Large intestine (tissue), 3 donors: ENCODE measurements around the gene DTNB. TPM values are rescaled to one million over a fixed set of nuclear protein-coding genes. Genes with fewer than 3 reads are reported as not detected.

Experiments
- DNase-seq, 2 donors: peaks; one replicate each; pipeline versions ENCODE4 v3.0.0 to v3.0.0-alpha.2; 2013
- H3K27ac ChIP-seq: one replicate; pipeline ENCODE4 v1.5.1; 2013; ENCODE audit warnings: low read length
- H3K27me3 ChIP-seq: 2 replicates; pipeline ENCODE4 v1.6.1; 2013; ENCODE audit warnings: low read length; ENCODE audit not compliant: control insufficient read depth, insufficient read depth
- H3K36me3 ChIP-seq: 2 replicates; pipeline ENCODE4 v1.6.1; 2013; ENCODE audit warnings: low read length; ENCODE audit not compliant: control insufficient read depth, insufficient read depth
- H3K4me1 ChIP-seq: one replicate; pipeline ENCODE4 v1.6.1; 2013; ENCODE audit warnings: low read length; ENCODE audit not compliant: control insufficient read depth, insufficient read depth
- H3K4me3 ChIP-seq: one replicate; pipeline ENCODE4 v1.5.1; 2013; ENCODE audit warnings: low read length
- H3K9me3 ChIP-seq: one replicate; pipeline ENCODE4 v1.6.1; 2013; ENCODE audit warnings: mild to moderate bottlenecking, low read depth, low read length, moderate library complexity; ENCODE audit not compliant: control insufficient read depth
- WGBS: methylation state at CpG from one replicate; pipeline ENCODE4 v1.1.5; 2013; ENCODE audit warnings: low lambda C conversion rate; ENCODE audit not compliant: insufficient coverage; 5-methylcytosine and 5-hydroxymethylcytosine counted together
- polyA plus RNA-seq: library from polyadenylated mRNA; unstranded; fragments of 120-200 nt; gene quantifications from one replicate; pipeline ENCODE4 v1.2.1, GENCODE V29; 2013

Gene DTNB
- polyA plus RNA-seq, 1 donor, result 6.8 TPM

DNA sequence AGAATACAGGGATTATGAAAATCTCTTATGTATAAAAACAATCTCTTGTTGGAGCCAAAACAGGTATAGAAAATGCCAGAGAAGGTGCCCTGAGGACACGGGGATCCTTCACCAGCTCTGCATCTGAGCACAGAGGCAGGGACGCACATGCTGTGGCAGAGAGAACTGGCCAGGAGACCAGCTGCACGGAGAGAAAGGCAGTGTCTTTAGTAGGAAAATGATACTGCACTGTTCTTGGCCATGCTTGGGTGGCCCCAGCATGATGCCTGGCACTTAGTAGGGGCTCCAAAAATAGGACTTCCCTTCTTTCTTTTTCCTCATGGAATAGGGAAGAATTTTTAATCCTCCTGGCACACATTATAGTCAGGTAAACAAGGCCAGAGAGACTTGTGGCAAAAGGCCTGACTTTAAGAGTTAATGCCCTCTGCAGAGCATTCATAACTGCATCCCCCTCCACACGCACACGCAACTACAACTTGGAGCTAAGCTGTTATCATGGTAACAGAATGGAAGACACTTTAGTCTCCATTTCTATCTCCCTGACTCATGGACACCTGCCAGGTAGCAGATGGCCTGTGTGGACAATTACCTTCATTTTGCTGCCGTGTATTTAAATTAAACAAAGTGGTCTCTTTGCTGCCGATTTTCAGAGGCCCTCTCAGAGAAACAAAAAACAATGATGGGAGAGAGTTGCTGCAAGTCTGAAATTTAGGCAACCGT, 271.9 kb downstream of the DTNB start:
- H3K36me3 ChIP-seq, result no peaks in the 10 kb centered on the region
- 80% methylated on average over 1 of the region's 8 CpGs for whole genome bisulfite sequencing
- H3K4me1 ChIP-seq, result no peaks in the 10 kb centered on the region
- H3K27me3 ChIP-seq, result no peaks in the 10 kb centered on the region
- H3K27ac ChIP-seq, result no peak overlapping the region
- H3K4me3 ChIP-seq, result no peak overlapping the region
- no peak for DNase-seq
- no peaks in the 10 kb centered on the region for H3K9me3 ChIP-seq

DNA sequence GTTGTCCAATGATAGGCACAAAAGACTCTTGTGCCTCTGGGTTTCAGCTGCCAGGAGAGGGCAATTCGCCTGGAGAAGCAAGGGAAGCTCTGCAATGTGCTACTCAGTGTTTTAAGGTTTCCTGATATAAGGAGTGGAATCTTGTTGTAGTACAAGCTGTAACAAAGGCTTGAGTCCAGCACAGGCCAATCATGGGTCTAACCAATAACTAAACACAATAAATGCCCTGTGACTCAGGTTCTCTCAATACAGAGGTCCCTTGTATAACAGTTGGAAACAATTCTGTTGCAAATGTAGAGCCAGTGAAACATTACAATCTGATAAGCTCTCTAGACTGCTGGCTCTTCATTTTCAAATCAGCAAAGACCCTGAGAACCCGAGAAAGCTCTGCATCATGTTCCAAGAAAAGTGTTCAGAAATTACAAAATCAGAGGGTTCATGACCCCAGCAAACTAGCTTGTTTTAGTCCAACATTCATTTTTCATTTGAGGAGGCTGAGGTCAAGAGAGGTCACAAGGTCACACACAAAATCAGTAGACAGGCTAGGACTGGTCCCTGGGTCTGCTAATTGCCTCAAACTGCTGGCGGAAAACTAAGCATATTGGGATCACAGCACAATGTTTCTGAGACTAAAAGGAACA, 272.7 kb downstream of the DTNB start:
- no peaks in the 10 kb centered on the region for H3K36me3 ChIP-seq
- no peaks in the 10 kb centered on the region for H3K9me3 ChIP-seq
- H3K27me3 ChIP-seq, result no peaks in the 10 kb centered on the region
- no peaks in the 10 kb centered on the region for H3K4me1 ChIP-seq
- no peak for DNase-seq
- peak overlapping the region; percentile 18 for H3K27ac ChIP-seq
- no peak overlapping the region for H3K4me3 ChIP-seq
- no CpG with 5 or more reads among the region's 3 CpGs for WGBS

DNA sequence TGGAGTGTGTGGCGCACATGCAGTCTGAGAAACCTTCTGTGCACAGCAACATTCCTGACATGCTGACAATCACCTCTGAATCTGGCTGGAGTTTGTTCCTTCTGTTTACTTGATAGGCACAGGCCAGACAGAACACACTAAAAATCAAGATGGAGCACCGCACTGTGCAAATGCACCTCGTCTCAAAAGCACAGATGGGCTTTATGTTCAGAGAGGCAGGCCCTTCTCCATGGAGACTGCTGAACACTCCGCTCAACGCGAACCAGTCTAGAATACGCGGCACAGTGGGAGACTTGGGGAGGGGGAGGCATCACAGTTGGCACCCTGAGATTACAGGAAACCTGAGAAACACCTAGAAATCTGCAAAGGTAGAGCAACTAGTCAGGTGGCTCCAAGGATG, 273.2 kb downstream of the DTNB start:
- Histone ChIP-seq H3K4me1 (no peaks in the 10 kb centered on the region), H3K27ac (peak overlapping the region; percentile 18), H3K36me3 (no peaks in the 10 kb centered on the region), H3K4me3 (no peak overlapping the region), H3K9me3 (no peaks in the 10 kb centered on the region), H3K27me3 (no peaks in the 10 kb centered on the region)
- no CpG with 5 or more reads among the region's 8 CpGs for WGBS
- DNase-seq, result no peak

- no peaks in the 10 kb centered on the region for H3K4me1 ChIP-seq
- no peak overlapping the region for H3K4me3 ChIP-seq
- H3K27me3 ChIP-seq, result no peaks in the 10 kb centered on the region
- 100% methylated on average over 1 of the region's 4 CpGs for WGBS
- no peaks in the 10 kb centered on the region for H3K9me3 ChIP-seq
- H3K27ac ChIP-seq, result no peak overlapping the region
- no peak for DNase-seq
- no peaks in the 10 kb centered on the region for H3K36me3 ChIP-seq
Measured at GRCh38 chr2:25398534-25398933, 274.8 kb downstream of the DTNB start.

- H3K9me3 ChIP-seq, result no peaks in the 10 kb centered on the region
- H3K27me3 ChIP-seq, result no peaks in the 10 kb centered on the region
Measured at GRCh38 chr2:25397777-25398176, 275.6 kb downstream of the DTNB start.

GRCh38 chr2:25389161-25389560, 284.2 kb downstream of the DTNB start:
- Histone ChIP-seq H3K27ac (no peak overlapping the region), H3K9me3 (no peaks in the 10 kb centered on the region), H3K4me3 (no peak overlapping the region), H3K27me3 (no peaks in the 10 kb centered on the region), H3K4me1 (no peaks in the 10 kb centered on the region), H3K36me3 (peaks cover 2% of the 10 kb centered on the region)
- 92% methylated on average over 1 of the region's 9 CpGs for WGBS
- DNase-seq, result no peak

More at GRCh38 chr2:25397777-25398176, 275.6 kb downstream of the DTNB start:
- no peak for DNase-seq
- no peak overlapping the region for H3K4me3 ChIP-seq
- no peak overlapping the region for H3K27ac ChIP-seq
- no CpG with 5 or more reads among the region's 4 CpGs for WGBS
- H3K36me3 ChIP-seq, result no peaks in the 10 kb centered on the region
- H3K4me1 ChIP-seq, result no peaks in the 10 kb centered on the region

DNA sequence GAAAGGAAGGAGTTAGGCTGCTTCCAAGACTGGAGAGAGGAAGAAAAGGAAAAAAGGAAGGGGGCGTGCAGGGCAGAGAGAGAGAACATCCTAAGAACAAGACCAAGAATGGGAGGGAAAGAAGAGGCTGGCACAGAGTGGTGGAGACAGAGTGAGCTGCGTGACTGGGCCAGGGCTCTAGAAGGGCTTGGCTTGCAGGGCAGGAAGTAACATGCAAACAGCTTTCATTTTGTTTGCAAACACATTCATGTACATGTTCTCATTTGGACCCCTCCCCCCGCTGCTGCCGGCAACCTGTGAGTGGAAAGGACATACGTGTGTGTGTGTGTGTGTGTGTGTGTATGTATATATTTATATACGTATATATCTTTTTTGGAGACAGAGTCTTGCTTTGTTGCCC, 284.9 kb downstream of the DTNB start:
- DNase-seq, result no peak
- Histone ChIP-seq H3K27me3 (no peaks in the 10 kb centered on the region), H3K9me3 (no peaks in the 10 kb centered on the region), H3K27ac (no peak overlapping the region), H3K4me1 (no peaks in the 10 kb centered on the region), H3K36me3 (peaks cover 2% of the 10 kb centered on the region), H3K4me3 (no peak overlapping the region)
- 100% methylated on average over 3 of the region's 6 CpGs for WGBS

- H3K27me3 ChIP-seq, result no peaks in the 10 kb centered on the region
- WGBS, result no CpG with 5 or more reads among the region's 17 CpGs
- H3K36me3 ChIP-seq, result peaks cover 2% of the 10 kb centered on the region
- no peak for DNase-seq
- no peaks in the 10 kb centered on the region for H3K4me1 ChIP-seq
- no peak overlapping the region for H3K27ac ChIP-seq
- H3K9me3 ChIP-seq, result no peaks in the 10 kb centered on the region
- H3K4me3 ChIP-seq, result no peak overlapping the region
Measured at GRCh38 chr2:25387876-25388449, 285.4 kb downstream of the DTNB start.

DNA sequence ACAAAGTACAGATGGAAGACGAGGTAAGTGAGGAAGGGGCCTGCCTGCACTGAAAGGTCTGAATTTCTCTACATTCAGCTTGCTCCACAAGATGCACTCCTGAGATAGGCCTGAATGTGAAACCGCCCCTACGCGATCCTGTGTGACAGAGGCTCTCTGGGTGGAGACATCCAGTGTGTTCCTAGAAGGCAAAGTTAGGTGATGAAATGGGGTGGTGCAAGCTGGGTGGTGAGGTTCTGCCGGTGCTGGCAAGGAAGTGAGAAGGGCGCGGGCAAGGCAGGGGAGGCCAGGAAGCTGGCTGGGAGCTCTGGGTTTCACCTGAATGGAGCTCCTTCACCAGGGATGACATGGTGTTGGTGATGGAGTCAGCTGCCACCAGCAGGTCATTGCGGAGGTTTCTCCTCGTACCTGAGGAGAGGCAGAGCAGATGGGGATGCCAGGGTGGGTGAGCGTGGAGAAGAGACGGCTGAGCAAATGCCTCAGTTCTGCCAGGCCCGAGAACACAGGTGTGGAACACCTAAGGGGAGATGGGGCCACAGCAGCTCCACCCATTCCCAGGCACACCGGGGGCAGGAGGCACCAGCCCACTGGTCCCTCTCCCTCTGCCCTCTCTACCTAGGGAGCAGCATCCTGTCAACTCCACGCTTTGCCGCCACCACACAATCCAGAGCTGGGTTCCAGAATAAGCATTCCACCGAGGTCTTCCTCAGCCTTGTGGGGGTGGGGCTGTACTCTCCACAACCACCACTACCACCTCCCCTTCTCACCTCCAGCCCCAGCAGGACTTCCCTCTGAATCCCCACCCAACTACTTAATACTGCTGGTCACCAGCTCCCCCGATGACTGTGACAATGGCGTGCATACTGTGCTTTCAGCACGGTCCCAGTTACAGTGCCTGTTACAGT, 286.2 kb downstream of the DTNB start:
- no peaks in the 10 kb centered on the region for H3K27me3 ChIP-seq
- no peaks in the 10 kb centered on the region for H3K4me1 ChIP-seq
- 91% methylated on average over 4 of the region's 19 CpGs for WGBS
- peaks cover 2% of the 10 kb centered on the region for H3K36me3 ChIP-seq
- H3K27ac ChIP-seq, result no peak overlapping the region
- no peak overlapping the region for H3K4me3 ChIP-seq
- H3K9me3 ChIP-seq, result no peaks in the 10 kb centered on the region
- no peak for DNase-seq

GRCh38 chr2:25385910-25386309, 287.5 kb downstream of the DTNB start:
- no peak for DNase-seq
- no peaks in the 10 kb centered on the region for H3K9me3 ChIP-seq
- H3K4me1 ChIP-seq, result peaks cover under 1% of the 10 kb centered on the region
- H3K27me3 ChIP-seq, result no peaks in the 10 kb centered on the region
- WGBS, result no CpG with 5 or more reads among the region's 8 CpGs
- H3K36me3 ChIP-seq, result peaks cover 2% of the 10 kb centered on the region
- no peak overlapping the region for H3K4me3 ChIP-seq
- no peak overlapping the region for H3K27ac ChIP-seq
